ENCODE measurements around the gene PKD1L1.

GRCh38 chr7:47816647-47817046 lies 131.6 kb downstream of the PKD1L1 start:
- TF ChIP-seq CTCF (optimal IDR thresholded peaks at IDR 0.05 in 1 of 3, IDR thresholded peaks at IDR 0.05 in 1 of 3, conservative IDR thresholded peaks at IDR 0.05 in 1 of 3; ENCODE audit: extremely low read depth in 1 of 3, insufficient read depth in 2 of 3, low read length in 3 of 3) (no peak), EZH2 (IDR thresholded peaks at IDR 0.05; ENCODE audit: low read length) (no peak)
